ENCODE results near the gene FHIT. TPM values are rescaled to one million over a fixed set of nuclear protein-coding genes. Genes with fewer than 3 reads are reported as not detected.
A peak's percentile ranks its signal among the peaks of the same experiment; 100 is the strongest.

The FHIT gene
- total and polyA plus RNA-seq, 4 donors = 2.6 to 21.3 (median 8.7) TPM

- ATAC-seq (ENCODE audit: insufficient read depth, low FRiP score) (no peak), DNase-seq (peak; percentile 34 to 59 (median 39))
- Histone ChIP-seq H3K9me3 (ENCODE audit: control insufficient read depth in 4 of 4, insufficient read depth in 3 of 4, low read length in 3 of 4) (no peaks in the 10 kb centered on the region), H3K4me3 (no peak overlapping the region), H3K9ac (ENCODE audit: insufficient read depth in 1 of 2, low read length in 2 of 2) (no peak overlapping the region), H3K27ac (ENCODE audit: low read depth in 1 of 2, low read length in 1 of 2) (no peak overlapping the region), H3K4me1 (ENCODE audit: control insufficient read depth in 5 of 5, insufficient read depth in 5 of 5, low read length in 5 of 5) (no peaks in the 10 kb centered on the region), H3K36me3 (ENCODE audit: control insufficient read depth in 4 of 4, insufficient read depth in 4 of 4, low read length in 4 of 4) (no peaks in the 10 kb centered on the region), H3K27me3 (ENCODE audit: control insufficient read depth in 3 of 3, insufficient read depth in 3 of 3, low read length in 2 of 3) (no peaks in the 10 kb centered on the region)
- WGBS, 2 donors = 62 to 77% methylated on average over 1 of the region's 1 CpG
- TF ChIP-seq CTCF (IDR thresholded peaks at IDR 0.05; ENCODE audit: control extremely low read depth, extremely low read depth) = no peak
Measured at GRCh38 chr3:60497902-60498301, 753.4 kb downstream of the FHIT start.

- DNase-seq = no peak
- H3K9ac ChIP-seq (ENCODE audit: insufficient read depth in 1 of 2, low read length in 2 of 2) = no peak overlapping the region
- peaks cover 0 to 5% (median 0%) of the 10 kb centered on the region in 5 donors for H3K4me1 ChIP-seq (ENCODE audit: control insufficient read depth in 5 of 5, insufficient read depth in 5 of 5, low read length in 5 of 5)
- H3K36me3 ChIP-seq (ENCODE audit: control insufficient read depth in 4 of 4, insufficient read depth in 4 of 4, low read length in 4 of 4) = no peaks in the 10 kb centered on the region
- WGBS, 2 donors = 79 to 86% methylated on average over 2 of the region's 2 CpGs
- no peak overlapping the region for H3K4me3 ChIP-seq
- H3K27ac ChIP-seq (ENCODE audit: low read depth in 1 of 2, low read length in 1 of 2) = no peak overlapping the region
- ATAC-seq (ENCODE audit: insufficient read depth, low FRiP score) = no peak
- no peaks in the 10 kb centered on the region for H3K9me3 ChIP-seq (ENCODE audit: control insufficient read depth in 4 of 4, insufficient read depth in 3 of 4, low read length in 3 of 4)
- H3K27me3 ChIP-seq (ENCODE audit: control insufficient read depth in 3 of 3, insufficient read depth in 3 of 3, low read length in 2 of 3) = no peaks in the 10 kb centered on the region
- no peak for TF ChIP-seq CTCF (IDR thresholded peaks at IDR 0.05; ENCODE audit: control extremely low read depth, extremely low read depth)
Measured at GRCh38 chr3:60490992-60491391, 760.3 kb downstream of the FHIT start.

- ATAC-seq (ENCODE audit: insufficient read depth, low FRiP score) = no peak
- 81 to 88% methylated on average over 2 of the region's 2 CpGs for WGBS, 2 donors
- Histone ChIP-seq H3K36me3 (ENCODE audit: control insufficient read depth in 4 of 4, insufficient read depth in 4 of 4, low read length in 4 of 4) (no peaks in the 10 kb centered on the region), H3K27ac (ENCODE audit: low read depth in 1 of 2, low read length in 1 of 2) (no peak overlapping the region), H3K9ac (ENCODE audit: insufficient read depth in 1 of 2, low read length in 2 of 2) (no peak overlapping the region), H3K27me3 (ENCODE audit: control insufficient read depth in 3 of 3, insufficient read depth in 3 of 3, low read length in 2 of 3) (no peaks in the 10 kb centered on the region), H3K4me3 (no peak overlapping the region), H3K4me1 (ENCODE audit: control insufficient read depth in 5 of 5, insufficient read depth in 5 of 5, low read length in 5 of 5) (peaks cover 0 to 5% (median 0%) of the 10 kb centered on the region in 5 donors), H3K9me3 (ENCODE audit: control insufficient read depth in 4 of 4, insufficient read depth in 3 of 4, low read length in 3 of 4) (peaks cover 0 to 3% (median 0%) of the 10 kb centered on the region in 4 donors)
- no peak for DNase-seq
- TF ChIP-seq CTCF (IDR thresholded peaks at IDR 0.05; ENCODE audit: control extremely low read depth, extremely low read depth) = no peak
Measured at GRCh38 chr3:60475096-60475495, 776.2 kb downstream of the FHIT start.

DNA sequence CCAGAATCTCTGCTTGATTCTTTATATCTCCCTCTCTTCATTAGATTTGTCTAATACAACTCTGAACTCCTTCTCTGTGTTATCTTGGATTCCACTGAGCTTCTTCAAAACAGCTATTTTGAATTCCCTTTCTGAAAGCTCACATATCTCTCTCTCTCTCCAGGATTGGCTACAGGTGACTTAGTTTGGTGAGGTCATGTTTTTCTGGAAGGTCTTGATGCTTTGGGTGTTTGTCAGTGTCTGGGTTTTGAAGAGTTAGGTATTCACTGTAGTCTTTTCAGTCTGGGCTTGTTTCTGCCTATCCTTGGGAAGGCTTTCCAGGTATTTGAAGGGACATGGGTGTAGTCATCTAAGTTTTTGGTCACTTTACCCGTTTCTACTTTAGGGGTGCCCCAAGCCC lies 781.8 kb downstream of the FHIT start:
- H3K4me3 ChIP-seq = no peak overlapping the region
- DNase-seq (no peak), ATAC-seq (ENCODE audit: insufficient read depth, low FRiP score) (no peak)
- no peaks in the 10 kb centered on the region for H3K27me3 ChIP-seq (ENCODE audit: control insufficient read depth in 3 of 3, insufficient read depth in 3 of 3, low read length in 2 of 3)
- H3K4me1 ChIP-seq (ENCODE audit: control insufficient read depth in 5 of 5, insufficient read depth in 5 of 5, low read length in 5 of 5) = no peaks in the 10 kb centered on the region
- no peak for TF ChIP-seq CTCF (IDR thresholded peaks at IDR 0.05; ENCODE audit: control extremely low read depth, extremely low read depth)
- no peak overlapping the region for H3K9ac ChIP-seq (ENCODE audit: insufficient read depth in 1 of 2, low read length in 2 of 2)
- H3K27ac ChIP-seq (ENCODE audit: low read depth in 1 of 2, low read length in 1 of 2) = no peak overlapping the region
- H3K9me3 ChIP-seq (ENCODE audit: control insufficient read depth in 4 of 4, insufficient read depth in 3 of 4, low read length in 3 of 4) = peaks cover 0 to 8% (median 4%) of the 10 kb centered on the region in 4 donors
- H3K36me3 ChIP-seq (ENCODE audit: control insufficient read depth in 4 of 4, insufficient read depth in 4 of 4, low read length in 4 of 4) = no peaks in the 10 kb centered on the region
- 84 to 100% methylated on average over 1 of the region's 1 CpG for WGBS, 2 donors

Measured in lung (tissue), 12 donors.